Activated CD8-positive, alpha-beta T cell treated with anti-CD3 and anti-CD28 coated beads for 36 hours (primary cell): ENCODE results near the gene KCNK15. TPM values are rescaled to one million over a fixed set of nuclear protein-coding genes. Genes with fewer than 3 reads are reported as not detected.
A peak's percentile ranks its signal among the peaks of the same experiment; 100 is the strongest.

ENCODE experiments used
- ATAC-seq: fragments of 200-7000 bp; cut with Tn5 transposase; one replicate; pipeline ENCODE4 v1.10.0; 2021; ENCODE audit warnings: mild to moderate bottlenecking, moderate library complexity
- CTCF ChIA-PET: fragments of 350-600 bp; sonication (Branson Sonifier 250); formaldehyde crosslinking; loops from one replicate; lab custom pipeline; 2021; ENCODE audit warnings: antibody characterized with exemption; lab: Charles Lee
- POLR2A ChIA-PET: fragments of 350-600 bp; sonication (Branson Sonifier 250); formaldehyde crosslinking; loops from one replicate; lab custom pipeline; 2021; ENCODE audit warnings: antibody characterized with exemption; lab: Charles Lee
- DNase-seq: peaks from one replicate; pipeline ENCODE4 v3.0.0-alpha.2; 2020
- H3K27ac Mint-ChIP-seq: one replicate; pipeline ENCODE4 v1.8.0; 2021; ENCODE audit warnings: mild to moderate bottlenecking, mixed read lengths
- H3K27me3 Mint-ChIP-seq: one replicate; pipeline ENCODE4 v1.8.0; 2021; ENCODE audit warnings: mixed read lengths
- H3K36me3 Mint-ChIP-seq: one replicate; pipeline ENCODE4 v1.8.0; 2021; ENCODE audit warnings: low read depth, mixed read lengths
- H3K4me1 Mint-ChIP-seq: one replicate; pipeline ENCODE4 v1.8.0; 2021; ENCODE audit warnings: low read depth, mixed read lengths
- H3K4me3 Mint-ChIP-seq: one replicate; pipeline ENCODE4 v1.8.0; 2021; ENCODE audit warnings: mild to moderate bottlenecking, moderate library complexity, mixed read lengths
- H3K9me3 Mint-ChIP-seq: one replicate; pipeline ENCODE4 v1.8.0; 2021; ENCODE audit warnings: mixed read lengths
- CTCF ChIP-seq: fragments of 200-600 bp; IDR thresholded peaks from one replicate; pipeline ENCODE4 v1.8.0; 2022; ENCODE audit warnings: antibody characterized with exemption, mild to moderate bottlenecking
- intact Hi-C: fragments of 100-400 bp; cut with micrococcal nuclease; formaldehyde crosslinking; loops from one replicate; pipeline ENCODE4 v1.10.0; 2022
- total RNA-seq, 2 experiments: library from RNA; stranded (reverse); gene quantifications; one replicate each; pipeline ENCODE4 v1.2.3, GENCODE V29; 2021

Gene KCNK15
- total RNA-seq, 2 experiments from 2014 or later: 0.25 to 0.29 TPM

GRCh38 chr20:44772636-44773035, 27.0 kb downstream of the KCNK15 start:
- DNase-seq: no peak
- ChIA-PET CTCF (no interaction called here), POLR2A (no interaction called here)
- H3K27ac Mint-ChIP-seq: no peak overlapping the region
- intact Hi-C loops: no loop called here
- ATAC-seq: no peak
- H3K4me1 Mint-ChIP-seq: no peaks in the 10 kb centered on the region
- no peaks in the 10 kb centered on the region for H3K36me3 Mint-ChIP-seq
- no peak overlapping the region for H3K4me3 Mint-ChIP-seq
- peaks cover 6% of the 10 kb centered on the region for H3K27me3 Mint-ChIP-seq
- no peak for TF ChIP-seq CTCF
- H3K9me3 Mint-ChIP-seq: no peaks in the 10 kb centered on the region

GRCh38 chr20:44773070-44773829, 27.6 kb downstream of the KCNK15 start:
- Mint-ChIP-seq H3K4me3 (no peak overlapping the region), H3K9me3 (no peaks in the 10 kb centered on the region), H3K27me3 (peaks cover 6% of the 10 kb centered on the region), H3K27ac (no peak overlapping the region), H3K4me1 (no peaks in the 10 kb centered on the region), H3K36me3 (no peaks in the 10 kb centered on the region)
- intact Hi-C loops: no loop called here
- DNase-seq (no peak), ATAC-seq (no peak)
- TF ChIP-seq CTCF: no peak
- CTCF ChIA-PET: interaction anchor here (0.8 kb wide), 1 partner anchor 27 kb away, joined by 3 read pairs; no protein-coding TSS in a partner anchor
- POLR2A ChIA-PET: no interaction called here

- DNase-seq (peak; percentile 19), ATAC-seq (no peak)
- no peak for TF ChIP-seq CTCF
- ChIA-PET CTCF (no interaction called here), POLR2A (no interaction called here)
- Mint-ChIP-seq H3K9me3 (no peaks in the 10 kb centered on the region), H3K27ac (no peak overlapping the region), H3K27me3 (peaks cover 12% of the 10 kb centered on the region), H3K4me1 (no peaks in the 10 kb centered on the region), H3K4me3 (no peak overlapping the region), H3K36me3 (no peaks in the 10 kb centered on the region)
- intact Hi-C loops: no loop called here
Observed at GRCh38 chr20:44776980-44777379, 31.3 kb downstream of the KCNK15 start.

- POLR2A ChIA-PET: interaction anchor here (0.6 kb wide), 1 partner anchor 381 kb away, joined by 3 read pairs; no protein-coding TSS in a partner anchor
Observed at GRCh38 chr20:44780226-44780625, 34.6 kb downstream of the KCNK15 start.

More at GRCh38 chr20:44780226-44780625, 34.6 kb downstream of the KCNK15 start:
- peak; percentile 58 for DNase-seq
- Mint-ChIP-seq H3K36me3 (no peaks in the 10 kb centered on the region), H3K4me3 (no peak overlapping the region), H3K27me3 (peaks cover 10% of the 10 kb centered on the region), H3K9me3 (no peaks in the 10 kb centered on the region), H3K27ac (no peak overlapping the region), H3K4me1 (no peaks in the 10 kb centered on the region)
- intact Hi-C loops: no loop called here
- peak; percentile 51 for ATAC-seq
- TF ChIP-seq CTCF: no peak
- CTCF ChIA-PET: no interaction called here
